HK-2 (cell line): ENCODE data around the gene GUCA1A.
"Not testable (repeated sequence)": the region's sequence is repeated elsewhere in the genome, so short reads cannot be mapped to it uniquely, and the experiment has no call there.

Experiments
- DNase-seq: peaks from one replicate; pipeline ENCODE4 v3.0.0-alpha.2; 2018; ENCODE audit not compliant: unreplicated experiment

GUCA1A gene

DNA sequence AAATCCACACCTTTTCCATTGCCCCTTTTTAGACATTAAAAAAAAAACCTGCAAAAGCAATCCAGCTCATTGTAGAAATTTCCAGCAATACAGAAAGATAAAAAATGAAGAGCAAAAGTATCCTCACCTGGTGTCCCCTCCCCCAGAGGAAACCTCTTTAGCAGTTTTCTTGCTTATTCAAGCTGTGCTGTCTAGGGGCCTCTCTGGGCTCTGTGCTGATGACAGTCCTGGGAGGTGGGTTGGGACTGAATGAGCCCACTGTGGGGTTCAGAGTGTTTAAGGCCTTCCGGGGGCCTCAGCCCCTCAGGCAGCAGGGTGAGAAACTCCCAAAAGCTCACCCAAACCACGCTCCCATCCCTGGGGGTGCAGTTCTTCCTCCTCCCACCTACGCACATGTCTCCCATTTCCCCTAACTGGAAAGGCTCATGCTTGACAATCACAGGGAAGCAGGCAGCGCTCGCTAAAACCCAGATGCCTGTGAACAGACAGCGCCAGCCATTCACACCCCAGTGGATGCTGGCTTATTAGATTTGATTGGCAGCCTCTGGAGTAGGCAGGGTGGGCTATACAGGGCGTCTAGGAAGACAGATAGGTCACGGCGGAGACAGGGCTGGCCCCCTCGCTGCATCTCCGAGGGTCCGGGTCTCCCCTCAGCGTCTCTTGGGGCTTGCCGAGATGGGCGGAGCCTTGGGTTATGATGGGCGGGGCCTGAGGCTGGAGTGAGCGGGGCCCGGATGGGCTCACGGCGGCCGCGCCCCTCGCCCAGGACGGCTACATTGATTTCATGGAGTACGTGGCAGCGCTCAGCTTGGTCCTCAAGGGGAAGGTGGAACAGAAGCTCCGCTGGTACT is 4.6 kb downstream of the GUCA1A start:
- DNase-seq: no peak

DNA sequence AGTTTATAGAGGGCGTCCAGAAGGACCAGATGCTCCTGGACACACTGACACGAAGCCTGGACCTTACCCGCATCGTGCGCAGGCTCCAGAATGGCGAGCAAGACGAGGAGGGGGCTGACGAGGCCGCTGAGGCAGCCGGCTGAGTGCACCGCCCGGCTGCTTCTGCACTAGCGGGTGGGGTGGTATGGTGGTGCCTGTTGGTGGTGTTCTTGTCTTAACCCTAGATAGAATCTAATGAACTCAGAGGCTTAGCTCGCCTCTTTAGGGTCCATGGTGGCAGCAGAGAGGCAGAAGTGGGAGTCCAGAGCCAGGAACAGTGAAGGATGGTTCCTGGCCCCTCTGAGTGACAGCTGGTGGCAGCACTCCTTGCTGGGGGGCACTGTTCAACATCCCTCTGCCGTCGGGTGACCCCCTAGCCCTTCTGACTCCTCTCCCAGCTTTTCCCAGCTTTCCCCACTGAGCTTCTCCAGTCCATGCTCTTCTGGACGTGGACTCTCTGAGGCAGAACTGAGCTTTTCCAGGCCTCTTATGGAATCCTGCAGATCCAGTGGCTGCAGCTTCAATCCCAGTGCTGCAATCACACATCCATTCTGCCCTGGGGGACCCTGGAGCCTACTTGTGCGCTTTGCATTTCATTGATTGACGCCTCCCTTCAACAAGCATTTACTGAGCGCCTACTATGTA is 6.2 kb downstream of the GUCA1A start:
- no peak for DNase-seq

DNA sequence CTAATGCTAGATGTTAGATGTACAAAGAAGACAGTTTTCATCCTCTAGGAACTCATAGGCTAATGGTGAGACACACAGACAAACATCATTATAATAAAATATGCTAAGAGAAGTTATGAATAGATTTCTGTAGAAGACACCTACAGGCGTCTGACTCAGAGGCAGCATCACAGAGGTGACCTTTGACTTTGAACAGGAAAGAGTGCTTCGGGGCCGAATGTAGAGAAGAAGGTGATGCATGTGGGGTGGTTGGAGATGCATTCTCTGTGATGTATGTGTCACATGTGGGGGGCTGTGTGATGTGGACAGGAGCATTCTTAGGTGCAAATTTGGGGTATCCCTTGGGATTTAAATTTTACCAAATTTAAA is 6.8 kb downstream of the GUCA1A start:
- DNase-seq: no peak

DNA sequence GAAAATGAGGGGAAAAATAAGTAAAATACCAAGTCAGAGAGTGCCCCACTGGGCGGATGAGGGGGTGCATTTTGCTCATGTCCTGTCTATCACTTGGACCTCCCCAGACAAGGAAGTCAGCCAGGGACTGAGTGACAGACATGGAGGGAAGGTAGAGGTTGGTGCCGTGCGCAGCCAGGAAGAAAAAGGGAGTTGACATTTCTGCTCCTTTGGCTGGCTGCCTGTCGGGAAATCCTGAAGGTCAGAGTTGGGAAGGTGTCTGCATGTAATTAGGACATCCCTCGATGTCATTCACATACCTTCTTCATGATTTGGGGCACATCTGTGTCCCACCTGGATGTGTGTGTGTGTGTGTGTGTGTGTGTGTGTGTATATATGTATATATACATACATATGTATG is 8.9 kb downstream of the GUCA1A start:
- DNase-seq: no peak

DNA sequence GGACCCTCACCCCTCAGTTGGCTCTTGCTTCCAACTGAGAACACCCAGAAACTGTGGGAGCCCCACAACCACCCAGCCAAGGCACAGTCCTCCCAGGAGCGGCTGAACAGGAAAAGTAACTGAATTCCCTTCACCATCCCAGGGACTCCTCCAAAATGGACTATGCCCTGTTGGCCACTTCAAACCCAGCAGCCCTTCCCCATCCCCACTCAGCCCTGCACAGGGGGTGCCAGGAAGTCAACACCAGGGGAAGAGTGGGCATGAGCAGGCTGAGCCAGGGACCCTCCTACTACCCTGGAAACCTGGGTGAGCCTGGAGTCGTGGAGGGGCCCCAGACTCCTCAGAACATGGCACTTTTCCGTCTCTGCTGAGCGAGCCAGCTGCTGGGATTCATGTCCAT is 11.3 kb downstream of the GUCA1A start:
- no peak for DNase-seq

DNA sequence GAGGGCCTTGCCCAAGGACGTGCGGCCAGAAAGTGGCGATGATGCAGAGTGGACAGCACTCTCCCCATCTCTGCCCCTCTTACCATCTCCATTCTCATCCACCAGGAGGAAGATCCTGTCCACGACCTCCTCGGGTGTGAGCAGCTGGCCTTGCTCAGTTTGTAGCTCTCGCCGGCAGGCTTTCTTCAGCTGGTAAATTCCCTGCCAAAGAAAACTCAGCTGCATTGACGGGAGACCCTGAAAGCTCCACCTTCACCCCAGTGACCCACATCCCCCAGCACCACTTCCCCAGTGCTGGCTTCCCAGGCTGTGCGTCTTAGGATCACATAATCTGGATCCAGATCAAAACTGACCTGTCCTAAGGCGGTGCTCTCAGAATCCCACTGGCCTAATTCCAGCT is 12.4 kb downstream of the GUCA1A start:
- no peak for DNase-seq

DNA sequence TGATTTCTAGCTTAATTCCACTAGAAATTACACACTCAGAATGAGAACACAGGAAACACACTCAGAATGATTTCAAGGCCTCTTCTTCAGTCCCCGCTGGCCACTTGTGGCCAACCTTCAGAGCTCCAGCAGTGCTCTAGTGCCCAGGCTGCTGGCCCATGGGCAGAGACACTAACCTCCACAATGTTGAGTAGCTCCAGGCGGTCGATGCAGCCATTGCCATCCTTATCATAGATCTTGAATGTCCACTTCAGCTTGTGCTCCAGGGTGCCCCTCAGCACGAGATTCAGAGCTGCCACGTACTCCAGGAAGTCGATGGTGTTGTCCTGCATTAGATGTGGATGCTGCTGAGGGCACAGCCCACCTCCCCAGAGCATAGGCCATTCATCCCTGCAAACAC is 15.2 kb downstream of the GUCA1A start:
- no peak for DNase-seq

DNA sequence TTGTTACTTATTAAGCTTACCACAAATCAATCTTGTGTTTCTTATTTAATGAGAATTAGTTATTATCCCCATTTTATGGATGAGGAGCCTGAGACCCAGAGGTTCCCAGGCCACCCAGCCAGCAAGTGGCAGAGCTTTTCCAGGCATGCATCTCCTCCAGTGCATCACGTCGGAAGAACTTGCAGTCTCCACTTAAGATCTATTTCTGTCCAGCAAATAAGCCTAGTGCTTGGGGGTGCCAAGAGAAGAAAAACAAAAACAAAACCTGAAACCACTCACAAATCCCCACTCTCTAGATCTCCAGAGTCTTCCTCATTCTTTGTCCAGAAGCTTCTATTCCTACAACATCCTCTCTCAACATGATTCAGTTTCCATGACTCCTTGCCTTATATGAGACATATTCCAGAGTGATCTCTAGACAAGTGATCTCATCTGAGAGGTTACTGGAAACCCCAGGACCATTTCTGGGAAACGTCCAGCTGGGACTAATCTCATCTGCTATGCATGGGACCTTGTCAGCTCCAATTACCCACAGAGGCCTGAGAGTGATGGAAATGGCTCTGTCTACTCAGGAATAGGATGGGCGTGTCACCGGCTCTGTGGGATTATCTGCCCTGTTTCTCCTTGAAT is 17.5 kb downstream of the GUCA1A start:
- DNase-seq: no peak

DNA sequence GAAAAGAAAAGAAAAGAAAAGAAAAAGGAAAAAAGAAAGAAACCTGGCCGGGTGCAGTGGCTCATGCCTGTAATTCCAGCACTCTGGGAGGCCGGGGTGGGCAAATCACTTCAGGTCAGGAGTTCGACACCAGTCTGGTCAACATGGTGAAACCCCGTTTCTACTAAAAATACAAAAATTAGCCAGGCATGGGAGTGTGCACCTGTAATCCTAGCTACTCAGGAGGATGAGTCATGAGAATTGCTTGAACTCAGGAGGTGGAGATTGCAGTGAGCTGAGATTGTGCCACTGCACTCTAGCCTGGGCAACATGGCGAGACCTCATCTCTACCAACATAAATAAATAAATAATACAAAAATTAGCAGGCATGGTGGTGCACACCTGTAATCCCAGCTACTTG is 19.2 kb downstream of the GUCA1A start:
- DNase-seq: not testable (repeated sequence)

DNA sequence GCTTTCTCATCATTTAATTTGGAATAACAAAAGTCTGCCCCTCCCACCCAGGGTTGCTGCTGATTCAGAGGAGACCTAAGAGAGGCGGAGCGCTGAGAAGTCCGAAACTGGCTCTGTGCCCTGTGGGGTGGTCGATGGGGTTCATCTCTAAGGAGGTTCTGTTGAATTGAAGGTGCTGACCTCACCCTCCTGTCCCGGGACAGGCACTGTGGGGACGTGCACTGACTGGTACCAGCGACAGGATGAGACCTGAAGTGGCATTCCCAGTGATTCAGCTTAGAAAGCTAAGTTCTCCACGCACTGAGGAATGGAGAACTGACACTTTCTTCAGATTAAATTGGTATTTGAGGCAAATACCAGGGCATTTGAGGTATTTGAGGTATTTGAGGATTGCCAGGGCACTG is 20.3 kb downstream of the GUCA1A start:
- DNase-seq: peak; percentile 83

DNA sequence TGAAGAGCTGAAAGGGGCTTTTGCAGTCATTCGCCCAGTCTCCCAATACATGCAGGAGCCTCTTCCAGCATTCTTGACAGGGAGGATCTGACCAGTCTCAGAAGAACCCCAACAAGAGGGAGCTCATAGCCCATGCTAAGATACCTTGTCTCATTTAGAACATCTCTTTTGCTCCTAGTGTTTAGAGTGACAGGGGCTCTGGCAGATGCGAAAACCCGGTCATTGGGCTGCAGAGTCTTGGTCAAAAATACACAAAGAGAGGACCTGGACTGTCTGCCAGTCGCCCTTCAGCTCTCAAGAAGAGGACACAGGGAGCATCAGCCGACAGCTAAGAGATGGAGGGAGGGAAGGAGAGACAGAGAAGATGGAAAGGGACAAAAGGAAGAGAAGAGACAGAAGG is 20.9 kb downstream of the GUCA1A start:
- DNase-seq: no peak

DNA sequence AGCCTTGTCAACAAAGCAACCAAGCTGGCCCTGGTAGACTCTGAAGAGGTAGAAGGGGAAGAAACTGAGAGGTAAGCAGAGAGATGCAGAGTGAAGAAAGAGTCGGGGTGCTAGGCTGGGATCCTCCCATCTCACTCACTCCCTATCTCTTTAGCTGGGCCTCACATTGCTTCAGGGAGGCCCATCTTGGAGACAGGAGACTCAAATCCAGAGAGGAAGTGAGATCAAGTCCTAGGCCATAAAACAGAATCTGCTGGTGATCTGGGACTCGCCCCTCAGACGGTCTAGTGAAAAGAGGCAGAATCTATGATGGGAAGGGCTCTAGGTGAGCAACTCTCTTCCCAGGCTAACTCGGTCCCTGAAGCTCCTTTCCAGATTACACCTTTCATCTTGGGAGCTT is 22.3 kb downstream of the GUCA1A start:
- no peak for DNase-seq

DNA sequence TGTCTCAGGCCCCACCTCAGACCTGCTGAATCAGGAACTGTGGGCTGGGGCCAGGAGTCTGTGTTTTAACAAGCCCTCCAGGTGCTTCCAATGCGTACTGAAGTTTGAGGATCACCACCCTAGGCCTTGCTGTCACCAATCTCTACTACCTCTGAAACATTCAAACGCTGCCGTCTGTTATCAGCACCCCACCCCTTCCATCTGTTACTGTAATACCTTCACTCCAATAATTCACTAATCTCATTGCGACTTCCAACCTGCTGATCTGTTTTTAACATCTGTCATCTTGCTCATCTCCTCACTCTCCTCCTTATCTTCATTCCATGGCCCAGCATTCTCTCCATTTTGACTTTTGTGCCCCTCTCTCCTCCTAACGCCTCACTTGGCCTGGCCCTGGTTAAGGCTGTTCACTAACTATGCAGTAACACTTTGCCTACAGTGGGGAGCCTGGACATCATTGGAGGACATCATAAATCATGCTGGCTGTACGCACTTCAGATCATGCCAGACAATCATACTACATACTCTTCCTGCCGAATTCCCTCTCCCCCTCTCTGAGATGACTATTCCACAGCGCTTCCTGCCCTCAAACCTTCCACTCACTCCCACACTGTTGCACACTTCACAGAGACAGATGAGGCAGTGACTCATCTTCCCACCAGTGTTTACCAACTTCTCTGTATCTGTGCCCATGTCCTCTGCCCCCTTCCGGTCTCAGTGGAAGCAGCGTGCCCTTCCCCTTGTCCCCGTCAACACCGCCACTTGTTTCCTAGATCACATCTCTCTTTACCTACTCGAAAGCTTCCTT is 24.6 kb downstream of the GUCA1A start:
- DNase-seq: no peak

DNA sequence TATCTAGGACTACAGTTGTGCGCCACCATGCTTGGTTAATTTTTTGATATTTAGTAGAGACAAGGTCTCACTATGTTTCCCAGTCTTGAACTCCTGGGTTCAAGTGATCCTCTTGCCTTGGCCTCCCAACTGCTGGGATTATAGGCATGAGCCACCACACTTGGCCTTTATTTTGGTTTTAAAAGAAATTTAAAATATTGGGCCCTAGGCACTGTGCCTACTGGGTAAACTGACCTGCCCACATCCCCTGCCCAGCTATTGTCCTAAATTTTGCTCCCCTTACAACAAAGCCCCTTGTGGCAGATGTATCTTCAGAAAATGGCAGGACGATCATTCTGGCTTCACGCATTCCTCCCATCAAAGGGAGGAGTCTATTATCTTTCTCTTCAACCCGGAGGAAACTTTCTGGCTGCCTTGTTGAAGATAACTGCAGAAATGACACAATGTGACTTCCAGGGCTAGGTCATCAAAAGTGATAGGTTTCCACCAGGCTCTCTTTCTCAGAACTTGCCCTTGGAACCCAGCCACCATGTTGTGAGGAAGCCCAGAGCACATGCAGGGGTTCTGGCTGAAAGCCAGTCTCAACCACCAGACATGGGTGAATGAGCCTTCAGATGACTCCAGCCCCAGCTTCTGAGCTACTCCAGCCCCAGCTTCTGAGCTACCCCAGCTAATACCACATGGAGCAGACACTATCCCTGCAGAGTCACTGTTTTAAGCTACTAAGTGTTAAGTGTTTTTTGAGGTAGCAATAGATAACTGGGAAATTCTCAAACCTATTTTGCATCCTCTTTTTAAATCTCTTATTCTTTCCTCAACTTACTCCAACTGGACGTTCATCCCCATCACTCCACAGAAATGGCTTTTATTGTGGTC is 26.2 kb downstream of the GUCA1A start:
- DNase-seq: peak; percentile 80

DNA sequence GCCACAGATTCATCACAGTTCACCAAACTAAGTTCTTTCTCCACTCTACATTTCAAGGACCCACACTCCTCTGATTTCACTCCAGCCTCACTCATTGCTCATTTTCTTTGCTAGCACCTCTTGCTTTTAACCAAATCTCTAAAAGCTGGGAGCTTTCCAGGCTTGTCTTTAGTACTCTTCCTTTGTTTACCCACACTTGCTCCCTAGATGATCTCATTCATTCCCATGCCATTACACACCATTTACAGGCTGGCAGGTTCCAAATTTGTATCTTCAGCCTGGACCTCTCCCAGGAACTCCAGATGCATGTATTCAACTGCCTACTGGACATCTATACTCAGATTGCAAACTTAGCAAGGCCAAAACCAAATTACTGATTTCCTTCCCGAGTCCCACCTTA is 26.9 kb downstream of the GUCA1A start:
- no peak for DNase-seq

DNA sequence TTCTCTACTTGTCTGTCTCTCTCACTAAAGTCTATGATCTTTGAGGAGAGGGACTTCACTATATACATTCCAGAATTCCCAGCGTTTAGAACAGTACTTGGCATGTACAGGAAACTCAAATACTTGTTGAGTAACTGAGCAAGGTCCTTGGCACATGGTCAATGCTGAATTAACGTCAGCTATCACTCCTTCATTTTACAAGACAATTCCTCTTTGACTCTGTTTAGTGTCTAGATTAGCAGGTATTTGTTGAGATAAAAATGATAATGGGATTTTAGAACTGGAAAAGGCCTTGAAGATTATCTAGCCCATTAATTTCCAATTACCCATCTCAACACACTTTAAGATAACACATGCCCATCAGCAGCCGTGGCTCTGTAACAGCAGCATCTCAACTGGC is 28.2 kb downstream of the GUCA1A start:
- DNase-seq: no peak

DNA sequence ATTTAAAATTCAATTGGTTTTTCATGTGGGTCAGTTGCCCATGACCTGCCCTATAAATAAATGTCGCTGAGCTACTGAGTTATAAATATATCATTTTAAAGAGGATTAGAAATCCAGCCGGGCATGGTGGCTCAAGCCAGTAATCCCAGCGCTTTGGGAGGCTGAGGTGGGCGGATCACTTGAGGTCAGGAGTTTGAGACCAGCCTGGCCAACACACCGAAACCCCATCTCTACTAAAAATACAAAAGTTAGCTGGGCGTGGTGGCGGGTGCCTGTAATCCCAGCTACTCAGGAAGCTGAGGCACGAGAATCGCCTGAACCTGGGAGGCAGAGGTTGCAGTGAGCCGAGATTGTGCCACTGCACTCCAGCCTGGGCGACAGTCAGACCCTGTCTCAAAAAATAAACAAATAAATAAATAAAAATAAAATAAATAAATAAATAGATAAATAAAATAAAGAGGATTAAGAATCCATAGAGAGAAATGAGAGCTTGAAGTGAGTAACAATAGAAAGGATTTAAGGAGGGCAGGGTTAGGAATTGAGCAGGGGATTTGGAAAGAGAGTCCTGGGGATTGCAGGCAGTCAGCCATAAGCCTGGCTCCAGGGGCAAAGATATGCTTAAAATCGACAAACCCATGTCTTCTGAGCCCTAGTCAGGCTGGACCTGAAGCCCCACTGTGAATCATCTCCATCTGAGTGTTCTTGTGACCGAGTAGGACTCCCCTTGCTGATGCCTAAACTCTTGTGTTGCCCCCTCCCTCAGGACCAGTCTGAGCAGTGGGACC is 29.2 kb downstream of the GUCA1A start:
- DNase-seq: not testable (repeated sequence)

DNA sequence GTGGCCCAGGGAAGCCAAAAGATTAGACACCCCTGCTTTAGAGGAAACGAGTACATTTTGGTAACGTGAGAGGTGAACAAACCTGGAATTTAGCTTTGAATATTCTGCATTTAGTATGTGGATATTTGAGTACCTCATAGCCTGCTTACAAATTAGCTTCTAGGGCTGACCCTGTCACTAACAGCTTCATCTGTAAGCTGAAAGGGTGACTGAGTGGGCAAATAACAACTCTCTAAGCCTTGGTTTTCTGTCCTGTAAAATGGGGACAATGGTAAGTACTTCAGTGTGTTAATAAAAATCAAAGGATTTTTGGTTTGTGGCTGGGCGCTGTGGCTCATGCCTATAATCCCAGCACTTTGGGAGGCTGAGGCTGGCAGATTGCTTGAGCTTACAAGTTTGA is 30.0 kb downstream of the GUCA1A start:
- no peak for DNase-seq

DNA sequence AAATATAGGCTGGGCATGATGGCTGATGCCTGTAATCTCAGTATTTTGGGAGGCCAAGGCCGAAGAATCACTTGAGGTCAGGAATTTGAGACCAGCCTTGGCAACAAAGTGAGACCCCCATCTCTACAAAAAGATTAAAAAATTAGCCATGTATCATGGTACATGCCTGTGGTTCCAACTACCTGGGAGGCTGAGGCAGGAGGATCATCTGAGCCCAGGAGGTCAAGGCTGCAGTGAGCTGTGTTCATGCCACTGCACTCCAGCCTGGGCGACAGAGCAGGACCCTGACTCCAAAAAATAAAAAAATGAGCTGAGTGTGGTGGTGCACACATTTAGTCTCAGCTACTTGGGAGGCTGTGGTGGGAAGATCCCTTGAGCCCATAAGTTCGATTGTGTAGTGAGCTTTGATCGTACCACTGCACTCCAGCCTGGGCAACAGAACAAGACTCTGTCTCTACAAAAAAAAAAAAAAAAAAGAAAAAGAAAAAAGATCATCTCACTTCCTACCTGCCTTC is 31.7 kb downstream of the GUCA1A start:
- DNase-seq: no peak

DNA sequence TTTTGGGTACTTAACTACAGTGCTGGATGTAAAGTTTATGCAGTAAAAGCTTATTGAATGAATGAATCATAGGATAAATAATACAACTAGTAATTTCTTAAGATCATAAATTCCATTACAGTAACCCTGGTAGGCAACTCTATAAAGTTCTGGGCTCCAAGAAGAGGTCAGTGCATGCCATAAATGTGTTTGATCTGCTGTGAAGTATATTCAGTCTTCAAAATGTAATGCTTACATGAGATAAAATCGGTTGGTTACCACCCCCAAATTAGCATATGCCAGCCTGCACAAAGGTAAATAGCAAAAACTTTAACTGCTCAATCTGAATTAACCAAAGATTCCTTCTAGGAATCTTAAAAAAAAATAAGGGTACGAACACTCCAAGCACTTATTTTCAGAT is 34.4 kb downstream of the GUCA1A start:
- not testable (repeated sequence) for DNase-seq
